ENCODE data around the gene ABCC4. TPM values are rescaled to one million over a fixed set of nuclear protein-coding genes. Genes with fewer than 3 reads are reported as not detected.

ABCC4 gene
- total and polyA plus RNA-seq, 9 of the 15 experiments (the other 6 are each of a cell fraction or from before 2014, with no cell fraction given), result 9.4 to 46.1 (median 25.4) TPM

DNA sequence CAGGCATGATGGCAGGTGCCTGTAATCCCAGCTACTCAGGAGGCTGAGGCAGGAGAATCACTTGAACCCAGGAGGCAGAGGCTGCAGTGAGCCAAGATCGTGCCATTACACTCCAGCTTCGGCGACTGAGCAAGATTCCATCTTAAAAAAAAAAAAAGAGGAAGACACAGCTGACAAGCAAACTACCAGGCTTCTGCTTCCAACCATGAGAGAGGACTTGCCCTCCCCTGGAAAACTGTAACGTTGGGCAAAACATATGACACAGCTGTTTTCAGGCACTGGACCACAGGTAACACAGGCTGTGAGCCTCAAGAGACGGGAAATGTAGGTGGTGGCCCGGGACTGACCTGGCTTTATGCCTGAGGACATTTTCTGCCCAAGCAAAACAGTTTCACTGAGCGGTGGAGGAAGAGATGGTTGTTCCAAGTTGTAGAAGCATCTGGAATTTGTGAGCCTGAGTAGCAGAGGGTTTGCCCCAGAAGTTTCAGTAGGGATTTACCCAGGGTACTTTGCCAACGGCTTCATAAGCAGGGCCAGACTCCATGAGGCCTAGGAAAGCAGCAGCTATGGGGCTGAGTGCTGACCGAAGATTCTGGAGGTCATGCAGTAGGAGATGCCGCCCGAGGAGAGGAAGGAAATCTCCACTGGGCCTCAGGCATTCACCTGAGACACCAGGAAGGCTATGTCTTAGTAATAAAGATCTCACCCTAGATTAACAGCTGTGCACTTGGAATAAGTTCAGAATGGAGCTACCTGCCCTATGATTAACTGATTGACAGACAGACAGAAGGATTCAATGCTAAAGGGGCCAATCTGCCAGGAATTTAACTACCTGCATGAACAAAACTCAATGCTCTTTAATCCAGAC is 88.0 kb downstream of the ABCC4 start:
- Histone ChIP-seq H3K4me1 (replicated peaks in 1 of 2; ENCODE audit: control insufficient read depth in 2 of 2, insufficient read depth in 2 of 2, low read length in 2 of 2) (peaks cover 6 to 10% of the 10 kb centered on the region in 2 experiments; a peak in 3 of 5 replicates), H3K9me1 (ENCODE audit: control insufficient read depth, insufficient read depth, low read length) (no peaks in the 10 kb centered on the region), H3K9ac (ENCODE audit: insufficient read depth in 1 of 2, low read depth in 2 of 2, low read length in 2 of 2) (no peak overlapping the region), H3K36me3 (ENCODE audit: control insufficient read depth, insufficient read depth, low read length) (peaks cover 42% of the 10 kb centered on the region; the same call in 2 of the 3 replicates), H3K27ac (ENCODE audit: extremely low read depth, low read depth, low read length) (no peak overlapping the region), H3K4me3 (no peak overlapping the region), H3K9me3 (replicated peaks; ENCODE audit: control insufficient read depth, insufficient read depth, low read depth, low read length) (no peaks in the 10 kb centered on the region), H3K4me2 (ENCODE audit: insufficient read depth, low read length) (no peak overlapping the region), H3K27me3 (ENCODE audit: control insufficient read depth in 2 of 2, insufficient read depth in 2 of 2, low read length in 2 of 2) (no peaks in the 10 kb centered on the region), H2AFZ (ENCODE audit: low read depth, low read length) (no peak overlapping the region), H3K79me2 (ENCODE audit: control insufficient read depth, insufficient read depth, low read length) (peaks cover 3% of the 10 kb centered on the region; the same call in 1 of the 3 replicates), H4K20me1 (replicated peaks; ENCODE audit: control insufficient read depth, insufficient read depth, low read length) (no peaks in the 10 kb centered on the region)
- DNase-seq (ENCODE audit: extremely low read depth in 1 of 4, low spot score in 3 of 4) (no peak), ATAC-seq (no peak), FAIRE-seq (no peak)
- BruUV-seq (replicated peaks), result no TSS peak
- TF ChIP-seq ZNF316 (IDR thresholded peaks at IDR 0.05), result 0 out of 2 replicates have a peak, but pooled peaks have one; percentile 3
- TF ChIP-seq, protein P1, sequence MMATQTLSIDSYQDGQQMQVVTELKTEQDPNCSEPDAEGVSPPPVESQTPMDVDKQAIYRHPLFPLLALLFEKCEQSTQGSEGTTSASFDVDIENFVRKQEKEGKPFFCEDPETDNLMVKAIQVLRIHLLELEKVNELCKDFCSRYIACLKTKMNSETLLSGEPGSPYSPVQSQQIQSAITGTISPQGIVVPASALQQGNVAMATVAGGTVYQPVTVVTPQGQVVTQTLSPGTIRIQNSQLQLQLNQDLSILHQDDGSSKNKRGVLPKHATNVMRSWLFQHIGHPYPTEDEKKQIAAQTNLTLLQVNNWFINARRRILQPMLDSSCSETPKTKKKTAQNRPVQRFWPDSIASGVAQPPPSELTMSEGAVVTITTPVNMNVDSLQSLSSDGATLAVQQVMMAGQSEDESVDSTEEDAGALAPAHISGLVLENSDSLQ (IDR thresholded peaks at IDR 0.05), result 0 out of 2 replicates have a peak, but pooled peaks have one; percentile 22
- TF ChIP-seq, protein P2, sequence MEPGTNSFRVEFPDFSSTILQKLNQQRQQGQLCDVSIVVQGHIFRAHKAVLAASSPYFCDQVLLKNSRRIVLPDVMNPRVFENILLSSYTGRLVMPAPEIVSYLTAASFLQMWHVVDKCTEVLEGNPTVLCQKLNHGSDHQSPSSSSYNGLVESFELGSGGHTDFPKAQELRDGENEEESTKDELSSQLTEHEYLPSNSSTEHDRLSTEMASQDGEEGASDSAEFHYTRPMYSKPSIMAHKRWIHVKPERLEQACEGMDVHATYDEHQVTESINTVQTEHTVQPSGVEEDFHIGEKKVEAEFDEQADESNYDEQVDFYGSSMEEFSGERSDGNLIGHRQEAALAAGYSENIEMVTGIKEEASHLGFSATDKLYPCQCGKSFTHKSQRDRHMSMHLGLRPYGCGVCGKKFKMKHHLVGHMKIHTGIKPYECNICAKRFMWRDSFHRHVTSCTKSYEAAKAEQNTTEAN (CRISPR knock-in tag; IDR thresholded peaks at IDR 0.05), result no peak
- ChIA-PET CTCF (ENCODE audit: low intra/inter-chr PET ratio) (no interaction called here), POLR2A (interaction anchor here (0.7 to 1.0 kb wide), 2 partner anchors 17 to 171 kb away, joined by 3 read pairs; no protein-coding TSS in a partner anchor)
- intact Hi-C loops (cut with micrococcal nuclease) (no loop called here), in situ Hi-C loops (cut with MboI) (no loop called here)
- 63% methylated on average over 7 of the region's 11 CpGs for WGBS (ENCODE audit: insufficient coverage, low coverage, missing lambda C conversion rate)

Measured in K562 (cell line).